Stimulated activated CD4-positive, alpha-beta T cell treated with anti-CD3 and anti-CD28 coated beads, TNF-alpha, amount 100 ng/mL, for 1 hour (primary cell): Measurements from ENCODE around the gene LGALS7.

Source experiments
- DNase-seq, 3 donors: peaks; one replicate each; pipeline ENCODE4 v3.0.0-alpha.2; 2020; ENCODE audit warnings: low read depth in 3 of 3, low spot score in 1 of 3

Gene LGALS7

GRCh38 chr19:38740932-38741331, 32.4 kb downstream of the LGALS7 start:
- no peak for DNase-seq

- DNase-seq = no peak
Observed at GRCh38 chr19:38740257-38740592, 33.1 kb downstream of the LGALS7 start.

- no peak for DNase-seq
Observed at GRCh38 chr19:38739440-38740256, 33.7 kb downstream of the LGALS7 start.

GRCh38 chr19:38737921-38738737, 35.2 kb downstream of the LGALS7 start:
- no peak for DNase-seq

GRCh38 chr19:38737281-38737865, 35.9 kb downstream of the LGALS7 start:
- DNase-seq = no peak

GRCh38 chr19:38736413-38737280, 36.7 kb downstream of the LGALS7 start:
- peak in 2 of 3 donors; percentile 40 to 53 for DNase-seq

- DNase-seq = peak in 1 of 3 donors; percentile 43
Observed at GRCh38 chr19:38736036-38736412, 37.3 kb downstream of the LGALS7 start.

- DNase-seq = no peak
Observed at GRCh38 chr19:38735257-38735686, 38.0 kb downstream of the LGALS7 start.

GRCh38 chr19:38734426-38735256, 38.7 kb downstream of the LGALS7 start:
- DNase-seq = no peak

- DNase-seq = no peak
Observed at GRCh38 chr19:38734176-38734425, 39.2 kb downstream of the LGALS7 start.

- DNase-seq = no peak
Observed at GRCh38 chr19:38733493-38734175, 39.7 kb downstream of the LGALS7 start.

GRCh38 chr19:38733241-38733492, 40.1 kb downstream of the LGALS7 start:
- DNase-seq = no peak

- DNase-seq = no peak
Observed at GRCh38 chr19:38731654-38732301, 41.5 kb downstream of the LGALS7 start.

GRCh38 chr19:38730731-38731589, 42.4 kb downstream of the LGALS7 start:
- DNase-seq = no peak

- no peak for DNase-seq
Observed at GRCh38 chr19:38730470-38730730, 42.9 kb downstream of the LGALS7 start.

GRCh38 chr19:38729653-38730469, 43.5 kb downstream of the LGALS7 start:
- DNase-seq = peak; percentile 48 to 76 (median 52)

- DNase-seq = no peak
Observed at GRCh38 chr19:38728752-38729541, 44.4 kb downstream of the LGALS7 start.
